Measurements from ENCODE around the gene TBCD. TPM values are rescaled to one million over a fixed set of nuclear protein-coding genes. Genes with fewer than 3 reads are reported as not detected.

Gene TBCD
- total RNA-seq, 1 donor: 22.5 TPM

- DNase-seq (ENCODE audit: low read depth): no peak
- TF ChIP-seq CTCF (IDR thresholded peaks at IDR 0.05; ENCODE audit: insufficient read depth, low read depth, low read length): no peak
- no peak overlapping the region for H3K4me3 ChIP-seq (ENCODE audit: low read depth, low read length)
Measured at GRCh38 chr17:82874011-82874835, 122.4 kb downstream of the TBCD start.

GRCh38 chr17:82875407-82875856 lies 123.6 kb downstream of the TBCD start:
- no peak for DNase-seq (ENCODE audit: low read depth)
- no peak overlapping the region for H3K4me3 ChIP-seq (ENCODE audit: low read depth, low read length)
- no peak for TF ChIP-seq CTCF (IDR thresholded peaks at IDR 0.05; ENCODE audit: insufficient read depth, low read depth, low read length)

- no peak overlapping the region for H3K4me3 ChIP-seq (ENCODE audit: low read depth, low read length)
- TF ChIP-seq CTCF (IDR thresholded peaks at IDR 0.05; ENCODE audit: insufficient read depth, low read depth, low read length): no peak
- DNase-seq (ENCODE audit: low read depth): peak; percentile 72
Measured at GRCh38 chr17:82876149-82876548, 124.3 kb downstream of the TBCD start.

- TF ChIP-seq CTCF (IDR thresholded peaks at IDR 0.05; ENCODE audit: insufficient read depth, low read depth, low read length): peak; percentile 64
- peak; percentile 83 for DNase-seq (ENCODE audit: low read depth)
- no peak overlapping the region for H3K4me3 ChIP-seq (ENCODE audit: low read depth, low read length)
Measured at GRCh38 chr17:82876602-82877379, 124.9 kb downstream of the TBCD start.

GRCh38 chr17:82878527-82878926 lies 126.7 kb downstream of the TBCD start:
- no peak for TF ChIP-seq CTCF (IDR thresholded peaks at IDR 0.05; ENCODE audit: insufficient read depth, low read depth, low read length)
- no peak overlapping the region for H3K4me3 ChIP-seq (ENCODE audit: low read depth, low read length)
- no peak for DNase-seq (ENCODE audit: low read depth)

- no peak for TF ChIP-seq CTCF (IDR thresholded peaks at IDR 0.05; ENCODE audit: insufficient read depth, low read depth, low read length)
- no peak for DNase-seq (ENCODE audit: low read depth)
- no peak overlapping the region for H3K4me3 ChIP-seq (ENCODE audit: low read depth, low read length)
Measured at GRCh38 chr17:82879241-82879640, 127.4 kb downstream of the TBCD start.
